A549 treated with DMSO at 1 μM for 4 hours (cell line): ENCODE measurements around the gene ZNF430. TPM values are rescaled to one million over a fixed set of nuclear protein-coding genes. Genes with fewer than 3 reads are reported as not detected.

Source experiments
- total RNA-seq: library from RNA; stranded (reverse); fragments of 200-300 nt; extraction: Qiagen RNA extraction; gene quantifications from 5 replicates; pipeline ENCODE4 v1.2.3, GENCODE V29; 2022; ENCODE audit warnings: low read depth

Gene ZNF430
- 1.8 to 4.0 TPM (median 2.1 TPM) in 5 replicates for total RNA-seq

DNA sequence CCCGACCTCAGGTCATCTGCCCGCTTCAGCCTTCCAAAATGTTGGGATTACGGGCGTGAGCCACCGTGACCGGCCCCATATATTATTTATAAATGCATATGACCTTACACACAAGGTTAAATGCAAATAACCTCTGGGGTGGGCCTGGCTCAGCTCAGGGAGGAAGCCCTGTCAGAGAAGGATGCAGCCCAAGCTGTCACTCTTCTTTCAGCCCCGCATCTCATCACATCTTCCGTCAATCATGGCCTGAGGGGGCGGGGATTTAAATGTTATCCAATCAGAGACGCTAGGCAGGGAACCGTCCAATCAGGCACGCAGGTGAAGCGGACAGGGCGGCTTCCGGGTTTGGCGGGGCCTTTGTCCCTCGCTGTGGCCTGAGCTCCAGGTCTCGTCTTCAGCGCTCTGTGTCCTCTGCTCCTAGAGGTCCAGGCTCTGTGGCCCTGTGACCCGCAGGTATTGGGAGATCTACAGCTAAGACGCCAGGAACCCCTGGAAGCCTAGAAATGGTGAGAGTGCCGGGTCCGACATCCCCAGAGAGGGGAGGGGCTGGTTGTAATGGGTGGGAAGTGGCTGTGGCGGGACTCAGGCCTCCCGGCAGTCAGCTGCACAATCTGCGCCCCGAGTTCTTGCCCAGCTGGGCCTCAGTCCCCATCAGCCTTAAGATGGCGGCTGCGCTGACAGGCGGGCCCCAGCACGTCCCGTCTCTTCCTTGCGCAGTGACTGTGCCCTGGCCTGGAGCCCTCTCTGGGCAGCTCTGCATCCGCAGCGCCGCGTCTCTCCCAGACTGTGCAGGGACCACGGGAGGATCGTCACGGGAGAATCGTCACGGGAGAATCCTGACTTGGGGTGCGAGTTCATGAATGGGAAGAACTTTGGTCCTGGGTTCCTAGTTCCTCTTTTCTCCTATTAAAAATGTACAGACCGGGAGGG lies at the start of gene ZNF430:
ZNF430 (plus strand) TSS at position 360 of the 930 bp plus-strand sequence; CDS start at position 504, 144 bp downstream.

GRCh38 chr19:21082011-21082975 lies 61.8 kb downstream of the ZNF430 start, which contains the start of gene ZNF714:
Gene ZNF714, plus strand, starts transcription at chr19:21082203. Its CDS starts 16,066 bp downstream, at chr19:21098269.

Other genes with a start within 250 kb of the ZNF430 start
- not detected in 5 replicates for gene ZNF66, start 244.4 kb upstream of the ZNF430 start, total RNA-seq
- 0.07 to 0.21 TPM (median 0.16 TPM) in 4 of 5 replicates, not detected in the other for gene ZNF85, start 97.4 kb upstream of the ZNF430 start, total RNA-seq
- 2.7 to 4.0 TPM (median 3.8 TPM) in 5 replicates for gene ZNF714, start 61.5 kb downstream of the ZNF430 start, total RNA-seq
- gene ZNF431, start 121.4 kb downstream of the ZNF430 start, total RNA-seq = 2.5 to 6.2 TPM (median 3.0 TPM) in 5 replicates